Calu3 (cell line): ENCODE results near the gene ERC2. TPM values are rescaled to one million over a fixed set of nuclear protein-coding genes. Genes with fewer than 3 reads are reported as not detected.

Source experiments
- BruUV-seq: library from RNA; stranded (reverse); fragments of 400-500 nt; replicated peaks from 2 replicates; lab custom pipeline; 2021; lab: Mats Ljungman, UMichigan
- CTCF ChIA-PET: fragments of 300-600 bp; sonication (Branson Sonifier 250); formaldehyde crosslinking; loops from one replicate; lab custom pipeline; 2022; ENCODE audit warnings: antibody characterized with exemption; lab: Charles Lee
- DNase-seq: peaks from one replicate; pipeline ENCODE4 v3.0.0; 2022
- H3K27ac Mint-ChIP-seq: one replicate; pipeline ENCODE4 v1.8.0; 2022; ENCODE audit warnings: mixed read lengths; ENCODE audit not compliant: unreplicated experiment
- H3K27me3 Mint-ChIP-seq: one replicate; pipeline ENCODE4 v1.8.0; 2022; ENCODE audit warnings: mixed read lengths; ENCODE audit not compliant: unreplicated experiment
- H3K36me3 Mint-ChIP-seq: one replicate; pipeline ENCODE4 v1.8.0; 2022; ENCODE audit warnings: mild to moderate bottlenecking, moderate library complexity, mixed read lengths; ENCODE audit not compliant: insufficient read depth, unreplicated experiment
- H3K4me1 Mint-ChIP-seq: one replicate; pipeline ENCODE4 v1.8.0; 2022; ENCODE audit warnings: mild to moderate bottlenecking, low read depth, mixed read lengths; ENCODE audit not compliant: unreplicated experiment
- H3K4me3 Mint-ChIP-seq: one replicate; pipeline ENCODE4 v1.8.0; 2022; ENCODE audit warnings: mild to moderate bottlenecking, low read depth, moderate library complexity, mixed read lengths; ENCODE audit not compliant: unreplicated experiment
- H3K9me3 Mint-ChIP-seq: one replicate; pipeline ENCODE4 v1.8.0; 2022; ENCODE audit warnings: low read depth, mixed read lengths; ENCODE audit not compliant: unreplicated experiment
- intact Hi-C: fragments of 100-400 bp; cut with micrococcal nuclease; formaldehyde crosslinking; loops from one replicate; pipeline ENCODE4 v1.10.0; 2022; ENCODE audit not compliant: unreplicated experiment
- total RNA-seq: library from RNA; stranded (reverse); gene quantifications from 2 replicates; pipeline ENCODE4 v1.2.3, GENCODE V29; 2022
- TF ChIP-seq, protein P1 (sequence below): fragments of 200-600 bp; IDR thresholded peaks from one replicate; pipeline ENCODE4 v1.8.0; 2022; ENCODE audit warnings: antibody characterized with exemption; ENCODE audit not compliant: unreplicated experiment

ERC2 gene
- total RNA-seq, 1 experiment from 2014 or later: 0.73 TPM

DNA sequence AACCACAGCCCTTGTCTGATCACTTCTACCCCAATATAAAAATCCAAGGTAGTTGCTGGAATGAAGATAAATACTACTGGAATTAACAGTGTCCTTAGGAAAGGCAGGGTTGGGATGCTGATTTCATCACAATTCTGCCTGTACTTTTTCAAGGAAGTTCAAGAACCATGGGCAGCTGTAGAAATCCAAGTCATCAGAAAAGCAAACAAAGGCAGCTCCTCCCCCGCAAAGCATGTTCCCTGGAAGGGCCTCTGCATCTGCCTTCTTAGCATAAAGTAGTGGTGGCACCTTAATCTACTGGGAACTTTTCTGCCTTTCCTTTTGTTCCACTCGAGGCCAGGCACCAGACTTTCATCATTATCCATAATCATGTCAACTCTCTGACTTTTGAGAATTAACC, 54.4 kb downstream of the ERC2 start:
- H3K36me3 Mint-ChIP-seq: no peaks in the 10 kb centered on the region
- no peak overlapping the region for H3K4me3 Mint-ChIP-seq
- H3K27ac Mint-ChIP-seq: no peak overlapping the region
- TF ChIP-seq, protein P1, sequence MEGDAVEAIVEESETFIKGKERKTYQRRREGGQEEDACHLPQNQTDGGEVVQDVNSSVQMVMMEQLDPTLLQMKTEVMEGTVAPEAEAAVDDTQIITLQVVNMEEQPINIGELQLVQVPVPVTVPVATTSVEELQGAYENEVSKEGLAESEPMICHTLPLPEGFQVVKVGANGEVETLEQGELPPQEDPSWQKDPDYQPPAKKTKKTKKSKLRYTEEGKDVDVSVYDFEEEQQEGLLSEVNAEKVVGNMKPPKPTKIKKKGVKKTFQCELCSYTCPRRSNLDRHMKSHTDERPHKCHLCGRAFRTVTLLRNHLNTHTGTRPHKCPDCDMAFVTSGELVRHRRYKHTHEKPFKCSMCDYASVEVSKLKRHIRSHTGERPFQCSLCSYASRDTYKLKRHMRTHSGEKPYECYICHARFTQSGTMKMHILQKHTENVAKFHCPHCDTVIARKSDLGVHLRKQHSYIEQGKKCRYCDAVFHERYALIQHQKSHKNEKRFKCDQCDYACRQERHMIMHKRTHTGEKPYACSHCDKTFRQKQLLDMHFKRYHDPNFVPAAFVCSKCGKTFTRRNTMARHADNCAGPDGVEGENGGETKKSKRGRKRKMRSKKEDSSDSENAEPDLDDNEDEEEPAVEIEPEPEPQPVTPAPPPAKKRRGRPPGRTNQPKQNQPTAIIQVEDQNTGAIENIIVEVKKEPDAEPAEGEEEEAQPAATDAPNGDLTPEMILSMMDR: no peak
- peaks cover 29% of the 10 kb centered on the region for H3K27me3 Mint-ChIP-seq
- BruUV-seq: no TSS peak
- H3K9me3 Mint-ChIP-seq: no peaks in the 10 kb centered on the region
- H3K4me1 Mint-ChIP-seq: no peaks in the 10 kb centered on the region
- DNase-seq: peak; percentile 4
- CTCF ChIA-PET: no interaction called here
- intact Hi-C loops: no loop called here

DNA sequence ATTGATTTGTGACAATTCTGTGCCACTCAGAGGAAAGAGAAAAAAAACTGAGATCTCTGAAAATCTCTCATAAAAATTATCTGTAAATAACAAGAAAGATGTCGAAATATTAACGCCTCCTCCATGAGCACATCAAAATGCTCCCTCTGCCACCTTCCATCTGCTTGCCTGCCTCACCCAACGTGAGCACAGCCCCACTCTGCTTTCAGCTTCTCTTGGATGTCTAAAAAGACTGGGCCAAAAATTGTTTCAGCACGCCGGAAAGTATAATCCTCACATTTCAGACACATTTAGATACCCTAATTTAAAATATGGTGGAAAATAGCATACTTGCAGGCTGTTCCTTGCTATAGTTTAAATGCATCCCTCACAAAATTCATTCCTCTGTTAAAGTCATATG, 57.1 kb downstream of the ERC2 start:
- CTCF ChIA-PET: no interaction called here
- Mint-ChIP-seq H3K4me3 (no peak overlapping the region), H3K36me3 (no peaks in the 10 kb centered on the region), H3K27me3 (peaks cover 35% of the 10 kb centered on the region), H3K27ac (no peak overlapping the region), H3K9me3 (no peaks in the 10 kb centered on the region), H3K4me1 (no peaks in the 10 kb centered on the region)
- intact Hi-C loops: no loop called here
- BruUV-seq: no TSS peak
- no peak for DNase-seq
- TF ChIP-seq, protein P1: no peak

DNA sequence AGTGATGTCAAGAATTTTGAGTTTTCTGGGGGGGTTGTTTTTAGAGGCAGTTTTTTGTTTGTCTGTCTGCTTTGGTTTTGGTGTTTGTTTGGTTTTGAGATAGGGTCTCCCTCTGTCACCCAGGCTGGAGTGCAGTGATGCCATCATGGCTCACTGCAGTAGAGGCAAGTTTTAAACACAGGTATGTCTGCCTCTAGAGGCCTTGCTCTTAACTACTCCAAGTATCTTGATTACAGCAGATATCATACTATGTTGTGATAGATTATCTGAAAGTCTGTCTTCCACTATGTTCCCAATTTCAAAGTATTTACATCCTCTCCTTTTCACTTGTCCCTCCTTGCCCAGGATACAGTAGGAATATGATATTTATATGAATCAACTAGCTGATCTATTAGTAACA, 57.7 kb downstream of the ERC2 start:
- no peaks in the 10 kb centered on the region for H3K9me3 Mint-ChIP-seq
- CTCF ChIA-PET: no interaction called here
- intact Hi-C loops: no loop called here
- TF ChIP-seq, protein P1: no peak
- peaks cover 29% of the 10 kb centered on the region for H3K27me3 Mint-ChIP-seq
- H3K4me1 Mint-ChIP-seq: no peaks in the 10 kb centered on the region
- H3K36me3 Mint-ChIP-seq: no peaks in the 10 kb centered on the region
- no TSS peak for BruUV-seq
- no peak overlapping the region for H3K4me3 Mint-ChIP-seq
- no peak for DNase-seq
- H3K27ac Mint-ChIP-seq: no peak overlapping the region

DNA sequence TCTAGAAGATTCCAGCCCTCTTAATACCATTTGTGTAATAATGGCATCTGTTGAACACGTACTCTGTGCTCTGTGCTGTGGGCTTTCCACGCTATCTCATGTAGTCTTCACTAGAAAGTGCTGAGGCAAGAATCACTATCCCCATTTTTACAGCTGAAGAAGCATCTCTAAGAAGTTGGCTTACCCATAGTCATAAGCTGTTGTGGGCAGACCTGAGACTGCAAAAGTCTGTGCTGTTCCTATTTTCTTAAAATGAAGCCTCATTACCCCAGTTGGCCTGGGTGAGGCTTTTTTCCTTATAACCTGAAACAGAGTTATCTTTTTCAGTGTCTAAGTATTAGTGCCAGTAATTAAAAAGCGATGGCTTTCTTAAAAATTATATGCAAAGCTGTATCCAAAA, 58.5 kb downstream of the ERC2 start:
- TF ChIP-seq, protein P1: no peak
- intact Hi-C loops: no loop called here
- Mint-ChIP-seq H3K9me3 (no peaks in the 10 kb centered on the region), H3K36me3 (no peaks in the 10 kb centered on the region), H3K4me1 (no peaks in the 10 kb centered on the region), H3K4me3 (no peak overlapping the region), H3K27me3 (peaks cover 29% of the 10 kb centered on the region), H3K27ac (no peak overlapping the region)
- CTCF ChIA-PET: interaction anchor here (0.6 kb wide), 1 partner anchor 26 kb away, joined by 3 read pairs; no protein-coding TSS in a partner anchor
- BruUV-seq: no TSS peak
- no peak for DNase-seq
